Limb (tissue), 2 donors: ENCODE results near the gene SLC39A8.

Source experiments
- DNase-seq, 2 donors: peaks; one replicate each; pipeline ENCODE4 v3.0.0-alpha.2; 2016; ENCODE audit errors: extremely low spot score in 2 of 2

The SLC39A8 gene

DNA sequence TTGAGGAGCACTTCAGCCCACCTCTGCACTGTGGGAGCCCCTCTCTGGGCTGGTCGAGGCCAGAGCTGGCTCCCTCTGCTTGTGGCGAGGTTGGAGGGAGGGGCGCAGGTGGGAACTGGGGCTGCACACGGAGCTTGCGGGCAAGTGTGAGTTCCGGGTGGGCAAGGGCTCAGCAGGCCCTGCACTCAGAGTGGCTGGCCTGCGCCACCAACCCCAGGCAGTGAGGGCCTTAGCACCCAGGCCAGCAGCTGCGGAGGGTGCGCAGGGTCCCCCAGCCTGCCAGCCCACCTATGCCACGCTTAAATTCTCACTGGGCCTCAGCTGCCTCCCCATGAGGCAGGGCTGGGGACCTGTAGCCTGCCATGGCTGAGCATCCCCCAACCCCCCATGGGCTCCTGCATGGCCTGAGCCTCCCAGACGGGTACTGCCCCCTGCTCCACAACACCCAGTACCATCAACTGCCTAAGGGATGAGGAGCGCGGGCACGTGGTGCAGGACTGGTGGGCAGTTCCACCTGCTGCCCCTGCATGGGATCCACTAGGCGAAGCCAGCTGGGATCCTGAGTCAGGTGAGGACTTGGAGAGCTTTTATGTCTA is 110.9 kb downstream of the SLC39A8 start:
- DNase-seq = no peak

DNA sequence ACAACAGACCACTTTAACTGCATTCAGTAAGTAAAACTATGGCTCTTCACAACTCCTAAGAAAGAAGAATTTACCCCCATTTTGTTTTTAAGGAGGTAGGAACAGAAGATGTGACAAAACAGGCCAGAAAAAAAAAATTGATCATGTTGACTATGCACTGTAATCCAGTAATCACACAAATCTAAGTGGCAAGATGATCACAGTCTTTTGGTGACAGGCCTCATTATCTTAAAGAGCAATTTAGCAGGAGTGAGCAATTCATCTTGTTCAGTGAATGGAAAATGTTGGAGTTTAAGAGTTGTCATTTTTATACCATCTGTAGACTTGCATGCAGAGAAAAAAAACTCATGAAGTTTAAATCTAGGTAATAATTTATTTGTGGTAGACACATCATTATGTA is 115.1 kb downstream of the SLC39A8 start:
- no peak for DNase-seq

DNA sequence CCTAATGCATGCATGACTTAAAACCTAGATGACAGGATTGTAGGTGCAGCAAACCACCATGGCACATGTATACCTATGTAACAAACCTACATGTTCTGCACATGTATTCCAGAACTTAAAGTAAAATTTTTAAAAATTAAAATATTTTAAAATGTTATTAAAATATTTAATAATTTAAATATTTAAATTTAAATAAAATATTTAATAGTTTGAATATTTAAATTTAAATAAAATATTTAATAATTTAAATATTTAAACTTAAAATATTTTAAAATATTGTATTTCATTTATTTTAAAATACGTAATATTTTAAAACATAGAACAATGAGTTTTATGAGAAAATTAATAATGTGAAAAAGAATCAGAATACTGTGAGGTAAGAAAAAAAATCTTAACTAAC is 117.9 kb downstream of the SLC39A8 start:
- no peak for DNase-seq

DNA sequence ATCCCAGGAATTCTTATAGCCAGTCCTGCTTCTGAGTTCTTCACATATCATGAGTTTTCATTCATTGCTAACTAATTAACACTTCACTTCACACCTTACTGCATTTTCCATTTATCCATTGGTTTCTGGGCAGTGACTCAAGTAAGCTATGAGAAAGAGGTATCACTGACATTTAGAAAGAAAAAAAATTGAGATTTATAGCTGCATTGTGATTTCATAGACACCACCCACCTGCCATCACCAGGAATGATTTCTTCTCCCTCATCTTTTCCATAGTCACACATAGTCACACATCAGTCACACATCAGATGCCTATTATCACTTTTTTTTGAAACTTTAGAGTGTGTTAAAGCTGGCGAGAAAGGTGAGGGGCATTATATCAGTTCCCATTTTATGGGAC is 121.8 kb downstream of the SLC39A8 start:
- DNase-seq = no peak

DNA sequence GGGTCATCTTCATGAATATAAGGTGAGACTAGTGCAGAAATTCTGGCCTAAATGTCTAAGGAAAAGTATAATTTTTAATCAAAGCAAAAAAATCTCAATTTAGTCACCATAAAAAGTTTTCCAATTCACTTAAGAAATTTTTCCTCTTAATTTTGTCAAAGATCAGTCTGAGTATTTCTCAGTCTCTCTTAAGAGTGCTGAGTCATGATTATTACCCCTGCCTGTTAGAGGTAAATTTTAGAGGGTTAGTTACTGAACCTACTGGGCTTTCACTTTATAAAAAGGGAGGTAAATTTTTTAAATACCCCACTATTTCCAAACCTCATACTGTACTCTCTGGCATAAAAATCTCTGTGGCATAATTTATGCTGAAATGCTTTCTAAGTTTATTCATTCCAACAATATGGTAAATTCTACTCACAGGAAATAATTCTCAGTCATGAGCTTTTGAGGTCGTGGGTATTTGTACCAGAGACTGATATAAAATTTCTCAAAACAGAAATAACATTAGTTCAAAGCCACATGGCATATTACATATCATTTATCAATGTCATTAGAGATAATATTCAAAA is 122.4 kb downstream of the SLC39A8 start:
- DNase-seq = no peak

DNA sequence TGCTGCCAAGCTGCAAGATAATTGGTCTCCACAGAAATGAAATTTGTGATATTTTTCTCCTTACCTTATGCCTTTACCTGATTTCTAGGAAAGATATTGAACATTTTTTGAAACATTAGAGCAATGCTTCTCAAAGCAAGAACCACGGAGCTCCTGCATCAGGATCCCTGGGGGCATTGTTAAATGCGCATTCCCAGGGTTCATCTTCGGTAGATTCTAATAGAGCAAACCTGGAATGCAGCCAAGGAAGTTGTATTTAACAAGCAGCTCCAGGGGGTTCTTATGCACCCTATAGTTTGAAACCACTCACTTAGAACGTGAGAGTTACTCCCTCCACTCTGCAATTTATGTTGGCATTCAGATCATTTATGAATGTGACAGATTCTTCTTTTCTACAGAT is 126.2 kb downstream of the SLC39A8 start:
- DNase-seq = no peak

DNA sequence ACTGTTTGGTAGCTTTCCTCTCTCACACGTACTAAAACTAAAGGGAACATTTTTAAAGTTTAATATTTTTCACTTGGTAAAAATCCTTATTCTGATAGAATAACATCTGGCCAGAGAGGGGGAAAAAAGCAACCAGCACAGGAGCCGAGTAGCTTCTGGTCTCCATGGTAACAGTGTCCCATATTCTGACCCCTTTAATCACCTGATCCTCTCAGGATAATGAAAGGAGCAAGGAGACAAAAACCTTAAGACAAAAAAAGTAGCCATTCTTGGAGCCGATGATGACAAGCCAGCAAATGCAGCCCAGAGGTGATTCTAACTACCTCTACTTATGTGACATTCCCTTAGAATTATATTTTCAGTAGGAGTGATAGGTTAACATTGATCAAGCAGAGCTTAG is 126.6 kb downstream of the SLC39A8 start:
- DNase-seq = no peak

DNA sequence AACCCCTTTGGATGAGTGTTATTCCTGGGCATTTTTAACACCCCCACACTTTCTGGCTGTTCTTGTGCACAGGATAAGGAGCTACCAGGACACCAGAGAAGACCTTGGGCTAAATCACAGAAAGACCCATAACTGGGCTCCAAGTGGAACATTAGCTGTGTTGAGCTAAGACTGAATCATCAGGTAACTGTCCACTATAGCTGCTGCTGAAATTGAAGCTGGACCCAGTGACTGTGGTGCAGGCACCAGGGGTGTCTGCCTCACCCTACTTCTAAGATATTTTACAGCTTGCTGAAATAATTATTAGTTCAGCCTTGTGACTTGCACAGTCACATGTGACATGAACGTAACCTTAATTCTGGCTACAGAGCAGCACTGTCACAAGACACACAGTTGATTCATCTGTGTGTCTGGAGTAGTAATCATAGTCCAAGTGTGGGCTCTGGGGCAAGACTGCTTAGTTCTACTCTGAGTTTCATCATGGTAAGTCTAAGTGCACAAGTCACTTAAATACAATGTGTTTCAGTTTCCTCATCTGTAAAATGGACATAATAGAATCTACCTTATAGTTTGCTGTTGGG is 127.4 kb downstream of the SLC39A8 start:
- no peak for DNase-seq

DNA sequence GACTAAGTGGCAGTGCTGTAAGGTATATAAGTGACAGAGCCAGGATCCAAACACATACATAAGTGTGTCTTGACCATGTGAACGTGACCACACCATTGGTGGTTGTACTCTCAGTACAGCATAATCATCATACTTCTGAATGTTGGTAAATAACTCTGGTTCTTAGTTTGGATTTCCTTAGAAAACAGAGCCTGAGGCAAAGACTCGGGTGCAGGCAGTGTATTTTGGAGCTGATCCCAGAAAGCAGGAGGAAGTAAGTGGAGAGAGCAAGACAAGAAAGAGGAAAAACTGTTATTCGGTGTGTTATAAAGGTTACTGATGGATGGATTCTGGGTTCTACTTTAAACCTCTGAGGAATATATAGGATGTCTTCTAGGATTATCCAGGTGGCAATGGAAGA is 127.9 kb downstream of the SLC39A8 start:
- DNase-seq = no peak

DNA sequence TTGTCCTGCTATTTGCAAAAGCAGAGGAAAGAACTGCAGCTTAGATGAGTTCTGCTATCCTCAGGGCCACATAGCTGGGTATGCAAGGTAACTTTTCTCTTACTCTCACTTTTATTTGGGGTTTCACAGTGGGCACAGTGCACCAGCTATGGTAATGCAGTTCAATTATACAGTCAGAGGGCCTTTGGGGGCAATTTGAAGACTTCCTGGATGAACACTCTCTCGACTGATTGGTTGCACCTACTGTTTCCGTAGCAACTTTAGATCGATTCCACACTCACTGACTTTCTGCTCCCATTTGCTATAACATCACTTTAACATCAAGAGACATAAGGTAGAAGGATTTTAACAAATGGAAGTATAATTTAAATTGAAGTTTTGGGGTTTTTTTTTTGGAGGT is 128.6 kb downstream of the SLC39A8 start:
- DNase-seq = no peak

DNA sequence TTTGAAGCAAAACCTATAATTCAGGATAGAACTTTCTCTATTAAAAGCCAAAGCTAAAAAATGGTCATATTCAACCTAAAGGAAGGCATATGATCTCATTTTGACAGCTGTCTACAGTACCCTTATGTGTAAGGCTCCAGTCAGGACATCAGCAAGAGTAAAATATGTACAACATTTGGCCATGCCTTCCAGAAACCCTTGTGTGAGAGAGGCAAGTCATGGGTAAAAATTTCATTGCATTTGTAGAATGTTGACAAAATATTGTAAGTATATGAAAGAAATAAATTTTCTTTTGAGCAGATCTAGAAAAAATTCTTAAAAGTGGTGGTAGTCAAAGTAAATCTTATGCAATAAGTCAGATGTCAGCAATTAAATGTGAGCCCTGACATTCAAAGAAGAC is 132.3 kb downstream of the SLC39A8 start:
- no peak for DNase-seq
